Astrocyte (in vitro differentiated cells and primary cell): ENCODE results near the gene AGPAT4. TPM values are rescaled to one million over a fixed set of nuclear protein-coding genes. Genes with fewer than 3 reads are reported as not detected.

Experiments
- DNase-seq: peaks from one replicate; pipeline ENCODE4 v3.0.0-alpha.2; 2010; ENCODE audit warnings: low read depth
- FAIRE-seq: peaks from 2 replicates; lab custom pipeline; 2011; peaks lifted over from hg19 to GRCh38; lab: Jason Lieb, UNC
- H2AFZ ChIP-seq: 2 replicates; pipeline ENCODE4 v1.6.0; 2012; ENCODE audit warnings: low read depth, low read length, inconsistent platforms
- H3K27ac ChIP-seq: 2 replicates; pipeline ENCODE4 v1.5.1; 2011; ENCODE audit warnings: low read depth, low read length, inconsistent platforms
- H3K27me3 ChIP-seq: 2 replicates; pipeline ENCODE4 v1.6.0; 2011; ENCODE audit warnings: low read length, inconsistent platforms; ENCODE audit not compliant: insufficient read depth
- H3K36me3 ChIP-seq: 2 replicates; pipeline ENCODE4 v1.5.1; 2011; ENCODE audit warnings: low read length, inconsistent platforms; ENCODE audit not compliant: insufficient read depth
- H3K4me1 ChIP-seq: 2 replicates; pipeline ENCODE4 v1.5.1; 2011; ENCODE audit warnings: low read length, inconsistent platforms; ENCODE audit not compliant: insufficient read depth
- H3K4me2 ChIP-seq: 2 replicates; pipeline ENCODE4 v1.6.0; 2012; ENCODE audit warnings: low read length, inconsistent platforms
- H3K4me3 ChIP-seq: 2 replicates; pipeline ENCODE4 v1.5.1; 2011; ENCODE audit warnings: low read depth, mild to moderate bottlenecking, low read length, inconsistent platforms; ENCODE audit not compliant: insufficient read depth
- H3K79me2 ChIP-seq: 2 replicates; pipeline ENCODE4 v1.6.0; 2012; ENCODE audit warnings: mild to moderate bottlenecking, low read length, inconsistent platforms; ENCODE audit not compliant: insufficient read depth
- H3K9ac ChIP-seq: 2 replicates; pipeline ENCODE4 v1.6.0; 2012; ENCODE audit warnings: mild to moderate bottlenecking, low read length, inconsistent platforms
- H3K9me3 ChIP-seq: 2 replicates; pipeline ENCODE4 v1.5.1; 2012; ENCODE audit warnings: low read depth, mild to moderate bottlenecking, low read length, inconsistent platforms; ENCODE audit not compliant: insufficient read depth
- H4K20me1 ChIP-seq: 2 replicates; pipeline ENCODE4 v1.6.0; 2012; ENCODE audit warnings: low read length, inconsistent platforms; ENCODE audit not compliant: insufficient read depth
- H3K27ac Mint-ChIP-seq: one replicate; pipeline ENCODE4 v1.8.0; 2021; ENCODE audit warnings: mild to moderate bottlenecking, mixed read lengths; ENCODE audit not compliant: unreplicated experiment
- H3K27me3 Mint-ChIP-seq: one replicate; pipeline ENCODE4 v1.8.0; 2021; ENCODE audit warnings: low read depth, mixed read lengths; ENCODE audit not compliant: unreplicated experiment
- H3K36me3 Mint-ChIP-seq: one replicate; pipeline ENCODE4 v1.8.0; 2021; ENCODE audit warnings: low read depth, mixed read lengths; ENCODE audit not compliant: unreplicated experiment
- H3K4me1 Mint-ChIP-seq: one replicate; pipeline ENCODE4 v1.8.0; 2021; ENCODE audit warnings: low read depth, mixed read lengths; ENCODE audit not compliant: unreplicated experiment
- H3K4me3 Mint-ChIP-seq: one replicate; pipeline ENCODE4 v1.8.0; 2021; ENCODE audit warnings: mild to moderate bottlenecking, moderate library complexity, mixed read lengths; ENCODE audit not compliant: unreplicated experiment
- H3K9me3 Mint-ChIP-seq: one replicate; pipeline ENCODE4 v1.8.0; 2021; ENCODE audit warnings: mild to moderate bottlenecking, mixed read lengths; ENCODE audit not compliant: unreplicated experiment
- CTCF ChIP-seq: IDR thresholded peaks from 2 replicates; pipeline ENCODE4 v1.5.1; 2011; ENCODE audit warnings: low read depth, mild to moderate bottlenecking, inconsistent platforms, low read length, moderate library complexity; ENCODE audit not compliant: insufficient read depth
- EZH2 ChIP-seq: IDR thresholded peaks from 2 replicates; pipeline ENCODE4 v1.6.1; 2012; ENCODE audit warnings: mild to moderate bottlenecking, low read length, inconsistent platforms; ENCODE audit not compliant: insufficient read depth
- total RNA-seq: library from RNA; stranded (reverse); gene quantifications from 2 replicates; pipeline ENCODE4 v1.2.1, GENCODE V29; 2021

The AGPAT4 gene
- total RNA-seq, 1 donor from 2014 or later: 27.2 TPM

- peaks cover 12% of the 10 kb centered on the region for H3K4me1 Mint-ChIP-seq
- peaks cover 24% of the 10 kb centered on the region for H3K36me3 Mint-ChIP-seq
- Histone ChIP-seq H3K79me2 (no peaks in the 10 kb centered on the region), H4K20me1 (no peaks in the 10 kb centered on the region), H3K36me3 (peaks cover 58% of the 10 kb centered on the region), H3K27me3 (no peaks in the 10 kb centered on the region), H3K27ac (no peak overlapping the region), H3K9ac (no peak overlapping the region), H3K4me2 (no peak overlapping the region), H3K9me3 (no peaks in the 10 kb centered on the region), H3K4me1 (peaks cover 16% of the 10 kb centered on the region), H3K4me3 (no peak overlapping the region), H2AFZ (no peak overlapping the region)
- DNase-seq (no peak), FAIRE-seq (no peak)
- H3K4me3 Mint-ChIP-seq: no peak overlapping the region
- H3K9me3 Mint-ChIP-seq: no peaks in the 10 kb centered on the region
- H3K27me3 Mint-ChIP-seq: no peaks in the 10 kb centered on the region
- no peak for TF ChIP-seq CTCF
- no peak for TF ChIP-seq EZH2
- H3K27ac Mint-ChIP-seq: no peak overlapping the region
Measured at GRCh38 chr6:161110028-161110779, 163.7 kb downstream of the AGPAT4 start.

GRCh38 chr6:161109366-161109765 lies 164.5 kb downstream of the AGPAT4 start:
- H3K4me3 ChIP-seq: no peak overlapping the region
- Mint-ChIP-seq H3K36me3 (peaks cover 26% of the 10 kb centered on the region), H3K27ac (no peak overlapping the region), H3K27me3 (no peaks in the 10 kb centered on the region), H3K9me3 (no peaks in the 10 kb centered on the region), H3K4me1 (peaks cover 15% of the 10 kb centered on the region), H3K4me3 (no peak overlapping the region)
- H3K36me3 ChIP-seq: peaks cover 54% of the 10 kb centered on the region
- no peak overlapping the region for H2AFZ ChIP-seq
- TF ChIP-seq CTCF (no peak), EZH2 (no peak)
- no peaks in the 10 kb centered on the region for H3K9me3 ChIP-seq
- FAIRE-seq (no peak), DNase-seq (no peak)
- H4K20me1 ChIP-seq: no peaks in the 10 kb centered on the region
- H3K4me1 ChIP-seq: peaks cover 16% of the 10 kb centered on the region
- no peak overlapping the region for H3K4me2 ChIP-seq
- H3K79me2 ChIP-seq: no peaks in the 10 kb centered on the region
- no peaks in the 10 kb centered on the region for H3K27me3 ChIP-seq
- H3K27ac ChIP-seq: no peak overlapping the region
- H3K9ac ChIP-seq: no peak overlapping the region

- peaks cover 50% of the 10 kb centered on the region for H3K36me3 ChIP-seq
- H3K4me2 ChIP-seq: no peak overlapping the region
- DNase-seq (no peak), FAIRE-seq (no peak)
- H3K4me1 ChIP-seq: peaks cover 16% of the 10 kb centered on the region
- no peak overlapping the region for H3K9ac ChIP-seq
- no peak overlapping the region for H3K4me3 ChIP-seq
- no peak overlapping the region for H3K27ac ChIP-seq
- Mint-ChIP-seq H3K9me3 (no peaks in the 10 kb centered on the region), H3K27ac (no peak overlapping the region), H3K36me3 (peaks cover 26% of the 10 kb centered on the region), H3K27me3 (no peaks in the 10 kb centered on the region), H3K4me3 (no peak overlapping the region), H3K4me1 (peaks cover 15% of the 10 kb centered on the region)
- no peaks in the 10 kb centered on the region for H4K20me1 ChIP-seq
- H3K27me3 ChIP-seq: no peaks in the 10 kb centered on the region
- no peaks in the 10 kb centered on the region for H3K9me3 ChIP-seq
- TF ChIP-seq EZH2: no peak
- no peak for TF ChIP-seq CTCF
- no peak overlapping the region for H2AFZ ChIP-seq
- H3K79me2 ChIP-seq: no peaks in the 10 kb centered on the region
Measured at GRCh38 chr6:161108916-161109315, 164.9 kb downstream of the AGPAT4 start.
